Activated gamma-delta T cell (primary cell): ENCODE measurements around the gene ZFP92.

Experiments
- DNase-seq: peaks from one replicate; lab custom pipeline; 2025; lab: John Stamatoyannopoulos, UW

ZFP92 gene

GRCh38 chrX:153456161-153456560 is 44.9 kb downstream of the ZFP92 start:
- DNase-seq: no peak

GRCh38 chrX:153456704-153457103 is 45.4 kb downstream of the ZFP92 start:
- DNase-seq: no peak

- DNase-seq: no peak
Observed at GRCh38 chrX:153457136-153457825, 46.0 kb downstream of the ZFP92 start.

- DNase-seq: no peak
Observed at GRCh38 chrX:153457827-153458466, 46.7 kb downstream of the ZFP92 start.

GRCh38 chrX:153458476-153458875 is 47.2 kb downstream of the ZFP92 start:
- no peak for DNase-seq

- DNase-seq: no peak
Observed at GRCh38 chrX:153459986-153460385, 48.7 kb downstream of the ZFP92 start.

- no peak for DNase-seq
Observed at GRCh38 chrX:153460826-153461225, 49.6 kb downstream of the ZFP92 start.
